OCI-LY3 (cell line): Measurements from ENCODE around the gene CWF19L1.

Experiments used
- CTCF ChIP-seq: fragments of 200-600, 300-600 bp; sonication (generic); IDR thresholded peaks from 2 replicates; pipeline ENCODE4 v1.5.1; 2014; ENCODE audit warnings: antibody characterized with exemption, low read length, low read depth
- EZH2phosphoT487 ChIP-seq: fragments of 200-600 bp; shearing (Covaris generic); IDR thresholded peaks from 2 replicates; pipeline ENCODE4 v1.6.1; 2018; ENCODE audit warnings: antibody characterized with exemption, mixed run types, low read depth

GRCh38 chr10:100204370-100204769, 63.1 kb downstream of the CWF19L1 start:
- TF ChIP-seq EZH2phosphoT487 (no peak), CTCF (no peak)
